Transverse colon (tissue), 4 donors: ENCODE measurements around the gene ETHE1. TPM values are rescaled to one million over a fixed set of nuclear protein-coding genes. Genes with fewer than 3 reads are reported as not detected.
"Not testable (repeated sequence)": the region's sequence is repeated elsewhere in the genome, so short reads cannot be mapped to it uniquely, and the experiment has no call there.

Source experiments
- DNase-seq: peaks from one replicate; pipeline ENCODE4 v3.0.0-alpha.2; 2019
- H3K27ac ChIP-seq, 4 donors: fragments of 200-600 bp; sonication (generic); 2 replicates each; pipeline ENCODE4 v1.5.1; 2016 to 2018; ENCODE audit warnings: inconsistent platforms in 4 of 4
- H3K27me3 ChIP-seq: fragments of 200-600 bp; sonication (generic); 2 replicates; pipeline ENCODE4 v1.5.1; 2017; ENCODE audit warnings: inconsistent platforms
- H3K36me3 ChIP-seq, 4 donors: fragments of 200-600 bp; sonication (generic); 2 replicates each; pipeline ENCODE4 v1.5.1; 2017 to 2019; ENCODE audit warnings: inconsistent platforms in 4 of 4
- H3K4me1 ChIP-seq, 4 donors: fragments of 200-600 bp; sonication (generic); 2 replicates each; pipeline ENCODE4 v1.5.1; 2017 to 2020; ENCODE audit warnings: inconsistent platforms in 4 of 4
- H3K4me3 ChIP-seq, 4 donors: fragments of 200-600 bp; sonication (generic); 1 replicate in 1 of 4; 2 replicates in 3 of 4; pipeline versions ENCODE4 v1.5.1 to v1.6.1; 2017 to 2019; ENCODE audit warnings: inconsistent platforms in 4 of 4
- H3K9me3 ChIP-seq, 2 donors: fragments of 200-600 bp; sonication (generic); 2 replicates each; pipeline ENCODE4 v1.5.1; 2017 to 2019; ENCODE audit warnings: inconsistent platforms in 2 of 2
- EP300 ChIP-seq: sonication (generic); formaldehyde crosslinking; IDR thresholded peaks from one replicate; pipeline ENCODE4 v1.6.1; 2017; ENCODE audit warnings: antibody characterized with exemption, low read depth
- POLR2A ChIP-seq: fragments of 450-650 bp; IDR thresholded peaks from one replicate; pipeline ENCODE4 v1.6.1; 2016; ENCODE audit warnings: antibody characterized with exemption, mild to moderate bottlenecking, moderate library complexity
- POLR2AphosphoS5 ChIP-seq, 3 donors: sonication (generic); formaldehyde crosslinking; IDR thresholded peaks; one replicate each; pipeline ENCODE4 v1.6.1; 2016; ENCODE audit warnings: antibody characterized with exemption in 3 of 3
- WGBS, 2 donors: methylation state at CpG; one replicate each; pipeline ENCODE4 v1.1.5; 2018; ENCODE audit warnings: low coverage in 1 of 2; 5-methylcytosine and 5-hydroxymethylcytosine counted together
- in situ Hi-C, 4 donors: fragments of 200-750 bp; cut with MboI; loops; one replicate each; pipeline versions ENCODE4 v1.15.0 to v1.15.1; 2017; ENCODE audit warnings: low sequenced_read_pairs in 3 of 4, low pct_ligation_motif_present in 1 of 4, low pct_unique_long_range_greater_than_20kb in 1 of 4
- intact Hi-C: fragments of 100-400 bp; cut with DNase I; formaldehyde crosslinking; loops from one replicate; pipeline ENCODE4 v1.15.1; 2023; ENCODE audit warnings: low total_unique reads
- total RNA-seq, 4 donors: library from RNA; depleted of rRNA; stranded (reverse); fragments of >200 nt; gene quantifications; one replicate each; pipeline ENCODE4 v1.1.0, GENCODE V29; 2016
- TF ChIP-seq, protein P1 (sequence below), 5 experiments: fragments of 200-600 bp in 3 of 5; fragments of 450-650 bp in 2 of 5; sonication (generic) in 3 of 5; IDR thresholded peaks; 1 replicate in 2 of 5; 2 replicates in 3 of 5; pipeline ENCODE4 v1.5.1; 2016 to 2017; ENCODE audit warnings: antibody characterized with exemption in 5 of 5, inconsistent platforms in 3 of 5, mild to moderate bottlenecking in 2 of 5, moderate library complexity in 1 of 5

Gene ETHE1
- total RNA-seq, 4 donors from 2014 or later = 438 to 667 (median 458) TPM

DNA sequence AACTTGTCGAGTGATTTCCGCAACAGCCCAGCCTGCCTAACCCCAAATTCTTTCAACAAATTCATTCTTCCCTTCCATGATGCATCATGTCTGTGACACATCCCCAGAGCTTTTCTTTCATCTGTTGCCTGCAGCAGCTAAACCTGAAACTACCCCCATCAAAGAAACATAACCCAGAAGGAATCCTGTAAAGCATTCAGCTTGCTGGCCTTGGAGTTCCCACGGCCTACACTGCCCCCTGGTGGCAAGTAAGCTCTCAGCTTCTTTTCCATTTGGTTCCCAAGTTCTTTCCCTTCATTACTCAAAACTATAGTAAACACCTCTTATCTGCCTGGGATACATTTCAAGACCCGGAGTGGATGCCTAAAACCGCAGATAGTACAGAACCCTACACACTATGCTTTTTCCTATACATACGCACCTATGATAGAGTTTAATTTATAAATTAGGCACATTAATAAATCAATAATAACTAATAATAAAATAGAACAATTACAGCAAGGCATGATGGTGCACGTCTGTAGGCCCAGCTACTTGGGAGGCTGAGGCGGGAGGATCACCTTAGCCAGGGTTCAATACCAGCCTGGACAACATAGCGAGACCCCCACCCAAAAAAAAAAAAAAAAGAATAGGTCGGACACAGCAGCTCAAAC lies 7.4 kb downstream of the ETHE1 start:
- Histone ChIP-seq H3K4me1 (peaks cover 0 to 43% (median 11%) of the 10 kb centered on the region in 4 donors), H3K27ac (no peak overlapping the region), H3K36me3 (peaks cover 0 to 10% (median 0%) of the 10 kb centered on the region in 4 donors), H3K9me3 (no peaks in the 10 kb centered on the region), H3K27me3 (no peaks in the 10 kb centered on the region), H3K4me3 (no peak overlapping the region)
- 43 to 48% methylated on average over 9 to 10 of the region's 10 CpGs for WGBS, 2 donors
- peak; percentile 82 for DNase-seq
- in situ Hi-C loops = loop anchor here (5.0 to 10.0 kb wide), 2 partner anchors 72 to 75 kb away; no protein-coding TSS in a partner anchor
- intact Hi-C loops = loop anchor here (1.0 kb wide), 1 partner anchor 71 kb away; no protein-coding TSS in a partner anchor
- TF ChIP-seq EP300 (no peak), POLR2AphosphoS5 (IDR thresholded peaks at IDR 0.05) (peak in 1 of 3 donors; percentile 12), POLR2A (peak; percentile 16)
- TF ChIP-seq, protein P1, sequence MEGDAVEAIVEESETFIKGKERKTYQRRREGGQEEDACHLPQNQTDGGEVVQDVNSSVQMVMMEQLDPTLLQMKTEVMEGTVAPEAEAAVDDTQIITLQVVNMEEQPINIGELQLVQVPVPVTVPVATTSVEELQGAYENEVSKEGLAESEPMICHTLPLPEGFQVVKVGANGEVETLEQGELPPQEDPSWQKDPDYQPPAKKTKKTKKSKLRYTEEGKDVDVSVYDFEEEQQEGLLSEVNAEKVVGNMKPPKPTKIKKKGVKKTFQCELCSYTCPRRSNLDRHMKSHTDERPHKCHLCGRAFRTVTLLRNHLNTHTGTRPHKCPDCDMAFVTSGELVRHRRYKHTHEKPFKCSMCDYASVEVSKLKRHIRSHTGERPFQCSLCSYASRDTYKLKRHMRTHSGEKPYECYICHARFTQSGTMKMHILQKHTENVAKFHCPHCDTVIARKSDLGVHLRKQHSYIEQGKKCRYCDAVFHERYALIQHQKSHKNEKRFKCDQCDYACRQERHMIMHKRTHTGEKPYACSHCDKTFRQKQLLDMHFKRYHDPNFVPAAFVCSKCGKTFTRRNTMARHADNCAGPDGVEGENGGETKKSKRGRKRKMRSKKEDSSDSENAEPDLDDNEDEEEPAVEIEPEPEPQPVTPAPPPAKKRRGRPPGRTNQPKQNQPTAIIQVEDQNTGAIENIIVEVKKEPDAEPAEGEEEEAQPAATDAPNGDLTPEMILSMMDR (IDR thresholded peaks at IDR 0.05) = peak; percentile 87 to 92 (median 89)

DNA sequence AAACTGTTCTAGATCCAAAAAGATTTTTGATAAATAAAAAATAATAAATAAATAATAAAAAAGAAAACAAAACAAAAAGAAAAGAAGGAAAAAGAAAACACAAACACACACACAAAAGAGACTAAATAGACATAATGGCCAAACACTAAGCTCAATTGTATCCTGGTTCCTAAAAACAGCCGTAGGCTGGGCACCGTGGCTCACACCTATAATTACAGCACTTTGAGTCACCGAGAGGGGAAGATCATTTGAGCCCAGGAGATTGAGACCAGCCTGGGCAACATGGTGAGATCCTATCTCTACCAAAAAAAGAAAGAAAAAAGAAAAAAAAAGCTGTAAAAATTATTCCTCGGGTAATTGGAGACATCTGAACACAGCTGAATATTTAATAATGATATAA lies 8.9 kb downstream of the ETHE1 start:
- in situ Hi-C loops = loop anchor here in 1 of 4 donors (10.0 kb wide), 1 partner anchor 73 kb away; no protein-coding TSS in a partner anchor
- 51 to 56% methylated on average over 3 to 4 of the region's 4 CpGs for WGBS, 2 donors
- no peaks in the 10 kb centered on the region for H3K27me3 ChIP-seq
- intact Hi-C loops = no loop called here
- no peak overlapping the region for H3K27ac ChIP-seq
- TF ChIP-seq, protein P1 (IDR thresholded peaks at IDR 0.05) = no peak
- TF ChIP-seq POLR2A (no peak), EP300 (no peak), POLR2AphosphoS5 (IDR thresholded peaks at IDR 0.05) (no peak)
- H3K4me3 ChIP-seq = no peak overlapping the region
- no peak for DNase-seq
- H3K9me3 ChIP-seq = no peaks in the 10 kb centered on the region
- peaks cover 0 to 28% (median 0%) of the 10 kb centered on the region in 4 donors for H3K4me1 ChIP-seq
- H3K36me3 ChIP-seq = peaks cover 0 to 11% (median 0%) of the 10 kb centered on the region in 4 donors

DNA sequence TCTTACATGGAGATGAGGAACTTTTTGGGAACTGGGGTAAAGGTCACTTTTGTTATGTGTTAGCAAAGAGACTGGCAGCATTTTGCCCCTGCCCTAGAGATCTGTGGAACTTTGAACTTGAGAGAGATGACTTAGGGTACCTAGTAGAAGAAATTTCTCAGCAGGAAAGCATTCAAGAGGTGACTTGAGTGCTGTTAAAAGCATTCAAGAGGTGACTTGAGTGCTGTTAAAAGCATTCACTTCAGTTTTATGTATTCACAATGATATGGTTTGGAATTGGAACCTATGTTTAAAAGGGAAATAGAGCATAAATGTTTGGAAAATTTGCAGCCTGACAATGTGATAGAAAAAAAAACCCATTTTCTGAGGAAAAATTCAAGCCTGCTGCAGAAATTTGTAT lies 14.6 kb downstream of the ETHE1 start:
- H3K27ac ChIP-seq, H3K9me3 ChIP-seq, H3K27me3 ChIP-seq, H3K4me3 ChIP-seq, DNase-seq, intact Hi-C loops, H3K4me1 ChIP-seq: not testable (repeated sequence)
- peaks cover 0 to 35% (median 8%) of the 10 kb centered on the region in 4 donors for H3K36me3 ChIP-seq
- in situ Hi-C loops = loop anchor here in 1 of 4 donors (10.0 kb wide), 1 partner anchor 68 kb away; no protein-coding TSS in a partner anchor

DNA sequence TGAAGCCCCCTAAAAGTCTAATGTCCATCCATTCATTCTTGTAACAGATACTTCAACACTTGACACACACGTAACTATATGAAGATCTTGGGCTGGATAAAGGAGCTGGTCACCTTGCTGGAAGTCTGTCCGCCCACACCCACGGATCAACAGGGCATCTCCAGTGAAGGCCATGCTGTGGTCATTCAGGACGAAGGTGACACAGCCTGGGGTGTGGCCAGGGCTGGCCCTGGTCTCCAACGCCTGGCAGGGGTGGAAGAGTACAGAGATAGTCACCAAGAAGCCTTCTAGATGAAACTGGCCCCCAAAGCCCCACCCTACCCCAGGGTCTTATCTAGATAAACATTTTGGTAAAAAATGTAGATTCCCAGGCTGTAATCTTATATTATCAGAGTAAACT lies 15.7 kb downstream of the ETHE1 start:
- WGBS, 2 donors = 88% methylated on average over 5 of the region's 5 CpGs; no CpG with 5 or more reads in 1 of the 2 donors
- H3K4me3 ChIP-seq = no peak overlapping the region
- no peaks in the 10 kb centered on the region for H3K27me3 ChIP-seq
- peaks cover 0 to 4% (median 0%) of the 10 kb centered on the region in 4 donors for H3K4me1 ChIP-seq
- peak; percentile 39 for DNase-seq
- in situ Hi-C loops (loop anchor here in 1 of 4 donors (10.0 kb wide), 1 partner anchor 67 kb away; no protein-coding TSS in a partner anchor), intact Hi-C loops (no loop called here)
- H3K36me3 ChIP-seq = peaks cover 0 to 35% (median 8%) of the 10 kb centered on the region in 4 donors
- H3K27ac ChIP-seq = no peak overlapping the region
- TF ChIP-seq POLR2A = no peak
- TF ChIP-seq, protein P1 (IDR thresholded peaks at IDR 0.05) = no peak
- no peak for TF ChIP-seq EP300
- no peak for TF ChIP-seq POLR2AphosphoS5 (IDR thresholded peaks at IDR 0.05)
- H3K9me3 ChIP-seq = no peaks in the 10 kb centered on the region
